ENCODE data around the gene SLC25A33.
"Not testable (repeated sequence)": the region's sequence is repeated elsewhere in the genome, so short reads cannot be mapped to it uniquely, and the experiment has no call there.

Gene SLC25A33

GRCh38 chr1:9539165-9539828 lies at the start of gene SLC25A33:
Gene SLC25A33 (plus strand): TSS chr1:9539465. CDS start chr1:9539692, 227 bp downstream.
- peak; percentile 97 to 99 for DNase-seq (ENCODE audit: low read depth in 2 of 2)

- peak; percentile 76 to 84 for DNase-seq (ENCODE audit: low read depth in 2 of 2)
Observed at GRCh38 chr1:9490605-9491339, 48.5 kb upstream of the SLC25A33 start.

- DNase-seq (ENCODE audit: low read depth in 2 of 2), result no peak
Observed at GRCh38 chr1:9493326-9493725, 45.9 kb upstream of the SLC25A33 start.

GRCh38 chr1:9494936-9495758 lies 44.1 kb upstream of the SLC25A33 start:
- DNase-seq (ENCODE audit: low read depth in 2 of 2), result peak; percentile 56

GRCh38 chr1:9495854-9496374 lies 43.4 kb upstream of the SLC25A33 start:
- no peak for DNase-seq (ENCODE audit: low read depth in 2 of 2)

- no peak for DNase-seq (ENCODE audit: low read depth in 2 of 2)
Observed at GRCh38 chr1:9500756-9501754, 38.2 kb upstream of the SLC25A33 start.

GRCh38 chr1:9503001-9503675 lies 36.1 kb upstream of the SLC25A33 start:
- DNase-seq (ENCODE audit: low read depth in 2 of 2), result no peak

GRCh38 chr1:9505143-9505542 lies 34.1 kb upstream of the SLC25A33 start:
- DNase-seq (ENCODE audit: low read depth in 2 of 2), result no peak

- no peak for DNase-seq (ENCODE audit: low read depth in 2 of 2)
Observed at GRCh38 chr1:9506901-9507300, 32.4 kb upstream of the SLC25A33 start.

GRCh38 chr1:9510130-9510529 lies 29.1 kb upstream of the SLC25A33 start:
- DNase-seq (ENCODE audit: low read depth in 2 of 2), result no peak

GRCh38 chr1:9515550-9515949 lies 23.7 kb upstream of the SLC25A33 start:
- not testable (repeated sequence) for DNase-seq (ENCODE audit: low read depth in 2 of 2)

GRCh38 chr1:9518454-9518998 lies 20.7 kb upstream of the SLC25A33 start:
- no peak for DNase-seq (ENCODE audit: low read depth in 2 of 2)

- DNase-seq (ENCODE audit: low read depth in 2 of 2), result no peak
Observed at GRCh38 chr1:9520411-9520810, 18.9 kb upstream of the SLC25A33 start.

- no peak for DNase-seq (ENCODE audit: low read depth in 2 of 2)
Observed at GRCh38 chr1:9529190-9529589, 10.1 kb upstream of the SLC25A33 start.

GRCh38 chr1:9530320-9530719 lies 8.9 kb upstream of the SLC25A33 start:
- DNase-seq (ENCODE audit: low read depth in 2 of 2), result no peak

- no peak for DNase-seq (ENCODE audit: low read depth in 2 of 2)
Observed at GRCh38 chr1:9534953-9535352, 4.3 kb upstream of the SLC25A33 start.

GRCh38 chr1:9536301-9536700 lies 3.0 kb upstream of the SLC25A33 start:
- no peak for DNase-seq (ENCODE audit: low read depth in 2 of 2)

GRCh38 chr1:9537863-9538668 lies 1.2 kb upstream of the SLC25A33 start:
- DNase-seq (ENCODE audit: low read depth in 2 of 2), result no peak

- DNase-seq (ENCODE audit: low read depth in 2 of 2), result no peak
Observed at GRCh38 chr1:9538669-9539164, 548 bp upstream of the SLC25A33 start.
